ENCODE measurements around the gene BCCIP.

Gene BCCIP

GRCh38 chr10:125848371-125848770 lies 25.0 kb downstream of the BCCIP start:
- DNase-seq, result no peak

DNA sequence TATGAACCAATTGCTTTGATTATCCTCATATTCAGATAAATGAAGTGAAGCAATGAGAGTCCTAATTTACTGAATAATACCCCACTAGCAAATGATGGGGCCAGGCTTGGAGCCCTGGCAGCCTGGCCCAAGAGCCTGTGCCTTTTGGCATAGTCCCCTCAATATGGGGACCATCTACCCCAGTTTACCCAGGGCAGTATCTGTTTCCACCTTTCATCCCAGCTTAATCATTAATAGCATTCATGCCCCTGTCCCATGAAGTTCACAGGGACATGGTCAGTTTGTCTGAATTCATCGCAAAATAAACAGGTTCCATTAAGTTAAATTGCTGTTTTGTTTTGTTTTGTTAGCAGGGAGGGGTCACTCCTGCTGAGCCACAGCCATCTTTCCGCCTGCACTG lies 25.5 kb downstream of the BCCIP start:
- DNase-seq, result no peak

DNA sequence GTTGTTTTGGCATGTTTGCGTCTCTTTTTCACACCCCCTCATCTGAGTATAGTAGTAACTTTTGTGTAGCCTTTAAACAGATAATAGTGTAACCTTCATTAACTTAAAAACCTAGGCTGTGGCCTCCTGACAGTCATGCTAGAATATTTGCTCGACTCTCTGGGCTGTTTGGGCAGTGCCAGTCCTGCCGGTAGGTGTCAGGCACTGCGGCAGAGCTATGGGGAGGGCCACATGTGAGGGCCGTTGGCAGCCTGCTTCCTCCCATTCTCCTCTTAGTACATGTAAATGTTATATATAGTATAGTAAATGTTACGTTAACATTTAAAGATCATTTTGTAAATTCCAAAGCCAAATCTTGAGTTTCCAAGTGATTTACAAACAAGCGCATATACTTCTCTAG lies 26.1 kb downstream of the BCCIP start:
- no peak for DNase-seq

- no peak for DNase-seq
These were observed 27.7 kb downstream of the BCCIP start for GRCh38 chr10:125850766-125851731.

- no peak for DNase-seq
These were observed 29.1 kb downstream of the BCCIP start for GRCh38 chr10:125852487-125852886.

- DNase-seq, result no peak
These were observed 33.9 kb downstream of the BCCIP start for GRCh38 chr10:125857185-125857760.

GRCh38 chr10:125859128-125859817 lies 35.9 kb downstream of the BCCIP start:
- no peak for DNase-seq

- DNase-seq, result no peak
These were observed 41.8 kb downstream of the BCCIP start for GRCh38 chr10:125865120-125865519.

- DNase-seq, result no peak
These were observed 43.2 kb downstream of the BCCIP start for GRCh38 chr10:125866421-125867029.

GRCh38 chr10:125868372-125868975 lies 45.1 kb downstream of the BCCIP start:
- DNase-seq, result no peak

DNA sequence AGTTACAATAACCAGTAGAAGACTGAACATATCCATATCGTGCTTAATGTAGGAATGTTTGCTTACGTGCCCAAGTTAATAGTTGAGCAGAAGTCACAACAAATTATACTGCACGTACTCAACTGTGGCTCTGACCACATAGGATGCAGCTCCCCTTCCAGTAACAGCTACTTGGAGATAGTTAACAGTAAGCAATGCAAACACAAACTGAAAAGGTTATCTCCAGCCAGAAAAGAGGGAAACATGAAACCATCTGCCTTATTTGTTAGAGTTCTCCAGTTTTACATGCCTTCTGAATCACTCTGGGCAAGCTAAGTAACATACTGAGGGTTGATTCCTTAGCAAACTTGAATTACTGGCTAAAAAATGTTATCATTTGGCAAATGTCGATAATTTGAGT lies 48.0 kb downstream of the BCCIP start:
- no peak for DNase-seq

- DNase-seq, result no peak
These were observed 55.9 kb downstream of the BCCIP start for GRCh38 chr10:125878957-125879835.

DNA sequence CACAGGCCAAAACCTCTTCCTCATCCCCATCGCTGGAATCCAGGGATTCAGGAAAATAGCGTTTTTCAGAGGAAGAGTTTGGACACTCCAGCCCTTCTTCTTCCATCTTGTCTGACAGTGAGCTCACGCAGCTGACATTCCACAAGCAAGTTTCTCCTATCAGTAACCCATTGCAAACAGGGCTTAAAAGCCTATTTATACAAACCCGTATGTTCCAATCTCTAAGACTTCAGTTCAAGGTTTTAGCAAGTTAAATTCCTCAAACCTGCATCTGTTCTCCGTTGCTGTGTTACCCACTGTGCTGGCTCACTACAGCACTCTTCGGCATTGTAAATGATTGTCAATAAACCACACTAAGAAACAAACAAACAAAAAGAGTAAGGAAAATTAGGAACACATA lies 57.4 kb downstream of the BCCIP start:
- no peak for DNase-seq

GRCh38 chr10:125881192-125881591 lies 57.8 kb downstream of the BCCIP start, which contains the start of gene DHX32:
Gene DHX32 (minus strand): TSS chr10:125881292. CDS start chr10:125880824, 468 bp downstream.
- no peak for DNase-seq

- no peak for DNase-seq
These were observed 59.2 kb downstream of the BCCIP start for GRCh38 chr10:125882596-125882995.

- no peak for DNase-seq
These were observed 59.9 kb downstream of the BCCIP start for GRCh38 chr10:125883211-125883610.

Data from activated effector memory CD4-positive, alpha-beta T cell treated with Interleukin-2 at 50 U/mL for 16 hours (primary cell).